ENCODE results near the gene SIK3.
"Not testable (repeated sequence)": the region's sequence is repeated elsewhere in the genome, so short reads cannot be mapped to it uniquely, and the experiment has no call there.

Gene SIK3

DNA sequence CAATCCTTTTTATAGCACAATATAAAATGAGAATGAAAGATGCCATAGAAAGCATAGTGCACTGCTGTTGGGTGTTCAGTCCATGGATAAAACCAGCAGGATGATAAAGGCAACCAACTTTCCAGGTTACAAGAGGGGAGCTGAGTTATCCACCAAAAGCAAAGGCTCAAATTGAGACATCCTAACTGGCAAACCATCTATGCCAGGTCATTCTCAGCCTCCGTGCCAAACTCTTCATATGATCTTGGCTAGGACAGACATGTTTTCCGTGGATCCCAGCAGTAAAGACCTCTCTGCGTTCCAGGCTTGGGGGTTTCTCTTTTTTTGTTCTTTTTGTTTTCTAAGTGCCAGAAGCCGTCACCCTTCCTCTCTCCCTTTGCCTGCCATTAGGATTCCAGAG, 253.5 kb downstream of the SIK3 start:
- no peak for DNase-seq (ENCODE audit: low read depth in 2 of 3, low spot score in 2 of 3)

DNA sequence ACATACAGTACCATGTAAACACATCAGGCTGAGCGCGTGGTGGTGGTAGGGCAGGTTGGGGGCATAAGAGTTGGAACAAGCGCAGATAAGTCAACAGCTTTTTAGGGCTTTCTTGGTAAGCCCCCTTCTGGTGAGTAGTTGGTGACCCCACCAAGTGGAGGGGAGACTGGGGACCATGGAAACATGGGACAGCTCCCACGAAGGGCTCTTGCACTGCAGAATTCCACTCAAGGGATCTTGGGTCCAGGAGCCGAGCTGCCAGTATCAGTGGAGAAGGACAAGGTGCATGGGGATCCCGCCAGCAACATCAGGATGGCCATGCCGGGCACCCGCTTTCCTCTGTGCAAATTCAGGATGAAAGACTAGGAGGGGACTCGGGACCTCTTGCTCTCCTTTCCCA, 254.6 kb downstream of the SIK3 start:
- no peak for DNase-seq (ENCODE audit: low read depth in 2 of 3, low spot score in 2 of 3)

DNA sequence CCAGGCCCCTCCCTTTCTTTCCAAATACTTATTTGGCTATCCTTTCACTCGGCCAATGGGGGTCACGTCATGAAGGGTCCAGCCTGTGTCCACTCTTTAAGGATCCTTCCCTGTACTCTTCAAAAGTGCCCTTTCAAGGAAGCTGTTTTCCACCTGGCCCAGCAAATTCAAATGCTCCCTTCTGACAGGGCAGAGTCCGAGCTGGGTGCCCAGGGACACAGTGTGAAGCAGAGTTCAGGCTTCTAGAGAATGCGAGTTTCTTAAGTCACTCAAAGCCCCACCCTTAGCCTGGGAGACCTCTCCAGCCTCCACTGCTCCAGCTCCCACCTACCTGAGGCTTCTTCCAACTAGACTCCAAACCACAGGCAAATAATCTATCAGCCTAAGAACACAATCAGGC, 255.3 kb downstream of the SIK3 start:
- DNase-seq (ENCODE audit: low read depth in 2 of 3, low spot score in 2 of 3) = no peak

GRCh38 chr11:116842117-116842516, 256.1 kb downstream of the SIK3 start:
- DNase-seq (ENCODE audit: low read depth in 2 of 3, low spot score in 2 of 3) = no peak

GRCh38 chr11:116840746-116841296, 257.4 kb downstream of the SIK3 start:
- DNase-seq (ENCODE audit: low read depth in 2 of 3, low spot score in 2 of 3) = no peak

DNA sequence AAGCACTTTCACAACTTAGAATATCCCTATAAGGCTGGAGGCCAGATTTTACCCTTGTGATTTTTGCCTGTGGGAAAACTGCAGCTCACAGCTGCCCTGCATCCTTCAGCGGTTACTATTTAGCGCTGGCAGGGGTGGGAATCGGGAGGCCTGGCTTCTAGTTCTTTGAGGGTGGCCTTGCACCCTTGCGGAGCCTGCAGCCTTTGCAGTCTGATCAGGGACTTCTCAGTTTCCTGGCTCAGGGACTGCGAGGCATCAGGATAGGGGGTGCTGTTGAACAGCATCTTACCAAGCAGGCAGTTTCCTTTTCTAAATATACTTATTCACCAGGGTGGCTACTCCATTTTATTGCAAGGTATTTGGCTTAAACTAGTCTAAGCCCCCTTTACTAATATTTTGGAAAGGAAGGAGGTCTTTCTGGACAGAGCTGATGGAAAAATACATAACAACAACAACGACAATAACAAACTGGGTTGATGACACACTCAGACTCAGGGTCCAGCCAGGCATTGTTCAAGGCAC, 257.9 kb downstream of the SIK3 start:
- no peak for DNase-seq (ENCODE audit: low read depth in 2 of 3, low spot score in 2 of 3)

DNA sequence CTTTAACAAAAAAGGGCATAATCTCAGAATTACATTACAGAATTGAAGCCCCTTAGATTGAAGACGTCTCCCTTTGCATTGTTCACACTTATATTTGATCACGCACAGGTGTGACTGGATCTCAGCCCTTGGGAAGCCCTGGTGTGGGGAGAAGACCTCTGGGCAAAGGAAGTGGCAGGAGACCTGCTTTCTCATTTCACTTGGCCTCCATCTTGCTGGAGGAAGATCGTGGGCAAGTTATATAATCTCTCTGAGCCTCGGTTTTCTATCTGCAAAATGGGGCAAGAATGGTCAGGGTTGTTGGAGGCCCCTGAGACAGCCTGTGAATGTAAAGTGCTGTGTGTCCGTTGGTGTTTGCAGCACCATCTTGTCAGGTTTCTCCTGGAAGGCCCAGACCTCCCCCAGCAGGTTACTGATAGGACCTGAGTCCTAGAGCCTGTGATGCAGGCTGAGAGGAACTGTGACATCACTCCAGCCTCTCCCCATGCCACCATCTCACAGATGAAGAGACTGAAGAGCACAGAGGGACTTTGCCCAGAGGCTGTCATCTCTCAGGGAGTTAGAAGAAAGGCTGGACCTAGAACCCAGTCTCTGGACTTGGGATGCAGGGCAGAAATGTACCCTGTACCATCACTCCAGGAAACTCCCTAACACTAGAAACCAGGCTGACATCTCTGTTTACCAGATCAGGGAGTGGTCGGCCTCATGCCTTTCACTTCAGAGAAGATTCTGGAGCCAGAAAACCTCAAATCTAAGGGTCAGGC, 259.7 kb downstream of the SIK3 start:
- no peak for DNase-seq (ENCODE audit: low read depth in 2 of 3, low spot score in 2 of 3)

DNA sequence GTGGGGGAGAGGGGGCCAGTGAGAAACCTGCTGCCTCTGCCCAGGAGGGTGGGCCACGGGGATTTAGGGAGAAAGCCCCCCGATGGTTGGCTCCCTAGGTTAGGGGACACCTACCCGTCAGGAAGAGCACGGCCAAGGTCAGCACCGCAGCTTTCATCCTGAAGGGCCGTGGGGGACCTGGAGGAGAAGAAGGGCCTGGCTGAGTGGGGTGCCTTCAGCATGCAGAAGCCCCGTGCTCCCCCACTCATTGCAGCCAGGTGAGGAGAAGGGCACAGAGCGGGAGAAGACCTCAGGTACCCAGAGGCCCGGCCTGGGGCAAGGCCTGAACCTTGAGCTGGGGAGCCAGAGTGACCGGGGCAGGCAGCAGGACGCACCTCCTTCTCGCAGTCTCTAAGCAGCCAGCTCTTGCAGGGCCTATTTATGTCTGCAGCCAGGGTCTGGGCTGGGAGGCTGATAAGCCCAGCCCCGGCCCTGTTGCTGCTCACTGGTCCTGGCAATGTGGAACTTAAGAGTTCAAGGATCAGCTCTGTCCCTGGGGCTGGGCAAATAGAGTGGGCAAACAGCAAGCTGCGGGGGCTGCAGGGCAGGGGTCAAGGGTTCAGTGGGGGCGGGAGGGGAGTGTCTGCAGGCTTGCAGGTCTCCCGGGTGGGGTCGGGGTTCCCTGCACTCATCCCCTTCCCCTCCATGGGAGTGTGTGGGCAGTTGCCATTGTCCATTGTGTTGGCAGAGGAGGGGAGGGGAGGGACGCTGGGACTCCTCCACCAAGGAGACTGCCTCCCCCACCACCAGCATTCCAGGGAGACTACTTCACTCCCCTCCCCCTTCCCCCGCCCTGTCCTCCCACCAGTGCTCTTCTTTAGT, 260.8 kb downstream of the SIK3 start, which contains the start of gene APOA1:
Gene APOA1 (minus strand): TSS at position 392 of the 861 bp plus-strand sequence. CDS start 235 bp downstream, at position 157.
- no peak for DNase-seq (ENCODE audit: low read depth in 2 of 3, low spot score in 2 of 3)

DNA sequence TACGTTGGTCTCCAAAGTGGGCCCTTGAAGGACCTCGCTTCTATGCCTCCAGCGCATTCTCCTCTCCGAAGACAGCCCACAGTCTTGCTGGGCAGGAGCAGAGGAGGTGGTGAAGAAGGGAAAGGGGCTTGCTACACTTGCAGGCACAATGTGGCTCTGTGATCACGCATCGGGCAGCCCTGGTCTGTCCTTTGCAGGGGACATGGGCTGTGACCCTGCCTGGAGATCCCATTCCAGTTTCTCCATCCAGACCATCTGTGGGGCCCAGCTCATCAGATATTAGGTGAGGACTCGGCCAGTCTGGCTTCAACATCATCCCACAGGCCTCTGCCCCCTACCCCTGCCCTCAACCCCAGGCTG, 261.6 kb downstream of the SIK3 start:
- DNase-seq (ENCODE audit: low read depth in 2 of 3, low spot score in 2 of 3) = no peak

DNA sequence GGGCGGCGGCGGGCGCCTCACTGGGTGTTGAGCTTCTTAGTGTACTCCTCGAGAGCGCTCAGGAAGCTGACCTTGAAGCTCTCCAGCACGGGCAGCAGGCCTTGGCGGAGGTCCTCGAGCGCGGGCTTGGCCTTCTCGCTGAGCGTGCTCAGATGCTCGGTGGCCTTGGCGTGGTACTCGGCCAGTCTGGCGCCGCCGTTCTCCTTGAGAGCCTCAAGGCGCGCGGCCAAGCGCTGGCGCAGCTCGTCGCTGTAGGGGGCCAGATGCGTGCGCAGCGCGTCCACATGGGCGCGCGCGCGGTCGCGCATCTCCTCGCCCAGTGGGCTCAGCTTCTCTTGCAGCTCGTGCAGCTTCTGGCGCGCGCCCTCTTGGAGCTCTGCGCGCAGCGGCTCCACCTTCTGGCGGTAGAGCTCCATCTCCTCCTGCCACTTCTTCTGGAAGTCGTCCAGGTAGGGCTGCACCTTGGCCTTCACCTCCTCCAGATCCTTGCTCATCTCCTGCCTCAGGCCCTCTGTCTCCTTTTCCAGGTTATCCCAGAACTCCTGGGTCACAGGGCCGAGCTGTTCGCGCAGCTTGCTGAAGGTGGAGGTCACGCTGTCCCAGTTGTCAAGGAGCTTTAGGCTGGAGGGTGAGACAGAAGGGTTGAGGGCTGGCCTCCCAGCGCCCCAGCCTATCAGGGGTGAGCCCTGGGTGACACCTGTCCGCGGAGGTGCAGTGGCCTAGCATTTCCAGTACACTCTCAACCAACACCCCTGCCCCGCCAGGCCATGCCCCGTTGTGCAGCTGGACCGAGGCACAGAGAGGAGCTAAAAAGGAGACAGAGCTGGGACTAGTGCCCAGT, 262.2 kb downstream of the SIK3 start:
- DNase-seq (ENCODE audit: low read depth in 2 of 3, low spot score in 2 of 3) = peak; percentile 49 to 61 (median 53)

GRCh38 chr11:116835042-116835772, 263.0 kb downstream of the SIK3 start:
- no peak for DNase-seq (ENCODE audit: low read depth in 2 of 3, low spot score in 2 of 3)

DNA sequence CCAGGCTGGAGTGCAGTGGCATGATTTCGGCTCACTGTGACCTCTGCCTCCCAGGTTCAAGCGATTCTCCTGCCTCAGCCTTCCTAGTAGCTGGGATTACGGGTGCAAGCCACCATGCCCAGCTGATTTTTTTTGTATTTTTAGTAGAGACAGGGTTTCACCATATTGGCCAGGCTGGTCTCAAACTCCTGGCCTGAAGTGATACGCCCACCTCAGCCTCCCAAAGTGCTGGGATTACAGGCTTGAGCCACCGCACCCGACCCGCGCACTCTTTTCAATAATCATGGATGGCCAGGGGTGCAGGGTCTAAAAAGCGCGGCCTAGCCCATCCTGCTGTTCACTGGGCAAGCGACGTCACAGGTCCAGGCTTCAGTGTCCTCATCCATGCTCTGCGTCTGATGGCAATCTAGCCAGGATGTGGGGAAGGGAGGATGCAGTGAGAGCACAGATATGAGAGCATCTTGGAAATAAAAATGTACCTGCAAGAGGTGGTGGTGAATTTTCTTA, 263.6 kb downstream of the SIK3 start:
- not testable (repeated sequence) for DNase-seq (ENCODE audit: low read depth in 2 of 3, low spot score in 2 of 3)

DNA sequence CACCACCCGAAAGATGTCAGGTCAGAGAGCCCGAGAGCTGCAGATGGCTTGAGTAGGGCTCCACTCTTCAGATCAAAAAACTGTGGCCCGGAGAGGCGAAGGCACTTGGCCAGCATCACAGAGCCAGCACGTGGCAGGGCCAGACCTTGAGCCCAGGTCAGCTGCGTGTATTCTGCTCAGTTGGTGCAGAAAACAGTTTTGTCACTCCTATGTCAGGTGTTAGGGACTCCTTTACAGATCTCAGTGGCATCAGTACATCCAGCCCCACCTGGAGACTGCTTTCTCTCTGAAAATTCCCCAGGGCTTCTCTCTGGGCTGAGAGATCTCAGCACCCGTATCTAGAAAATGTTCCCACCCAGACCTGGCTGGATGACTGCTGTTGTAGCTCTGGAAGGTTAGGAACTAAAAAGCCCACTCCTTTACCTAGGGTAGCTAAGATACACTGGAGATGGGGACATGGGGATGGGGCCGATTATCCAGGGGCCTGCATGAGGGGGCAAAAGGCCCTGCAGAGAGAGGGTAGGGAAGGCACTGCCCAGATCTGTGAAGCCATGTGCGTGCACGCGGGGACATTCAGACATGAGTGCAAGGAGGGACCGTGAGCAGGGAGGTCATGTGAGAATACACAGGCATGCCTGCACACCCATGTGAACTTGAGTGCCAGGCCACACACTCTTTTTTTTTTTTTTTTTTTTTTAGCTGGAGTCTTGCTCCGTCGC, 264.3 kb downstream of the SIK3 start:
- no peak for DNase-seq (ENCODE audit: low read depth in 2 of 3, low spot score in 2 of 3)

- DNase-seq (ENCODE audit: low read depth in 2 of 3, low spot score in 2 of 3) = no peak
These were observed 264.8 kb downstream of the SIK3 start for GRCh38 chr11:116833491-116833815.

DNA sequence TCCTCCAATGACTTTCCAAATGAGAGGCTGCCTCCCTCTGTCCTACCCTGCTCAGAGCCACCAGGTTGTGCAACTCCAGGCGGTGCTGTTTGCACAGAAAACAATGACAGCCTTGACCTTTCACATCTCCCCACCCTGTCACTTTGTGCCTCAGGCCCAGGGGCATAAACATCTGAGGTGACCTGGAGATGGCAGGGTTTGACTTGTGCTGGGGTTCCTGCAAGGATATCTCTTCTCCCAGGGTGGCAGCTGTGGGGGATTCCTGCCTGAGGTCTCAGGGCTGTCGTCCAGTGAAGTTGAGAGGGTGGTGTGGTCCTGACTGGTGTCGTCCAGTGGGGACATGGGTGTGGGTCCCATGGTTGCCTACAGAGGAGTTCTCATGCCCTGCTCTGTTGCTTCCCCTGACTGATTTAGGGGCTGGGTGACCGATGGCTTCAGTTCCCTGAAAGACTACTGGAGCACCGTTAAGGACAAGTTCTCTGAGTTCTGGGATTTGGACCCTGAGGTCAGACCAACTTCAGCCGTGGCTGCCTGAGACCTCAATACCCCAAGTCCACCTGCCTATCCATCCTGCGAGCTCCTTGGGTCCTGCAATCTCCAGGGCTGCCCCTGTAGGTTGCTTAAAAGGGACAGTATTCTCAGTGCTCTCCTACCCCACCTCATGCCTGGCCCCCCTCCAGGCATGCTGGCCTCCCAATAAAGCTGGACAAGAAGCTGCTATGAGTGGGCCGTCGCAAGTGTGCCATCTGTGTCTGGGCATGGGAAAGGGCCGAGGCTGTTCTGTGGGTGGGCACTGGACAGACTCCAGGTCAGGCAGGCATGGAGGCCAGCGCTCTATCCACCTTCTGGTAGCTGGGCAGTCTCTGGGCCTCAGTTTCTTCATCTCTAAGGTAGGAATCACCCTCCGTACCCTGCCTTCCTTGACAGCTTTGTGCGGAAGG, 265.6 kb downstream of the SIK3 start:
- DNase-seq (ENCODE audit: low read depth in 2 of 3, low spot score in 2 of 3) = no peak

DNA sequence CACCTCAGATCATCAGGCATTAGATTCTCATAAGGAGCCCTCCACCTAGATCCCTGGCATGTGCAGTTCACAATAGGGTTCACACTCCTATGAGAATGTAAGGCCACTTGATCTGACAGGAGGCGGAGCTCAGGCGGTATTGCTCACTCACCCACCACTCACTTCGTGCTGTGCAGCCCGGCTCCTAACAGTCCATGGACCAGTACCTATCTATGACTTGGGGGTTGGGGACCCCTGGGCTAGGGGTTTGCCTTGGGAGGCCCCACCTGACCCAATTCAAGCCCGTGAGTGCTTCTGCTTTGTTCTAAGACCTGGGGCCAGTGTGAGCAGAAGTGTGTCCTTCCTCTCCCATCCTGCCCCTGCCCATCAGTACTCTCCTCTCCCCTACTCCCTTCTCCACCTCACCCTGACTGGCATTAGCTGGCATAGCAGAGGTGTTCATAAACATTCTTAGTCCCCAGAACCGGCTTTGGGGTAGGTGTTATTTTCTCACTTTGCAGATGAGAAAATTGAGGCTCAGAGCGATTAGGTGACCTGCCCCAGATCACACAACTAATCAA, 266.4 kb downstream of the SIK3 start:
- no peak for DNase-seq (ENCODE audit: low read depth in 2 of 3, low spot score in 2 of 3)

DNA sequence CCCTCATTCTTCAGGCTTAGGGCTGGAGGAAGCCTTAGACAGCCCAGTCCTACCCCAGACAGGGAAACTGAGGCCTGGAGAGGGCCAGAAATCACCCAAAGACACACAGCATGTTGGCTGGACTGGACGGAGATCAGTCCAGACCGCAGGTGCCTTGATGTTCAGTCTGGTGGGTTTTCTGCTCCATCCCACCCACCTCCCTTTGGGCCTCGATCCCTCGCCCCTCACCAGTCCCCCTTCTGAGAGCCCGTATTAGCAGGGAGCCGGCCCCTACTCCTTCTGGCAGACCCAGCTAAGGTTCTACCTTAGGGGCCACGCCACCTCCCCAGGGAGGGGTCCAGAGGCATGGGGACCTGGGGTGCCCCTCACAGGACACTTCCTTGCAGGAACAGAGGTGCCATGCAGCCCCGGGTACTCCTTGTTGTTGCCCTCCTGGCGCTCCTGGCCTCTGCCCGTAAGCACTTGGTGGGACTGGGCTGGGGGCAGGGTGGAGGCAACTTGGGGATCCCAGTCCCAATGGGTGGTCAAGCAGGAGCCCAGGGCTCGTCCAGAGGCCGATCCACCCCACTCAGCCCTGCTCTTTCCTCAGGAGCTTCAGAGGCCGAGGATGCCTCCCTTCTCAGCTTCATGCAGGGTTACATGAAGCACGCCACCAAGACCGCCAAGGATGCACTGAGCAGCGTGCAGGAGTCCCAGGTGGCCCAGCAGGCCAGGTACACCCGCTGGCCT, 267.9 kb downstream of the SIK3 start:
- DNase-seq (ENCODE audit: low read depth in 2 of 3, low spot score in 2 of 3) = no peak
